NCI-H1105 treated with DMSO at 0.1 percent for 48 hours (cell line): ENCODE measurements around the gene NADSYN1.

Experiments used
- DNase-seq: peaks from one replicate; lab custom pipeline; 2025; lab: John Stamatoyannopoulos, UW

Gene NADSYN1

GRCh38 chr11:71433648-71434450 is 19.2 kb upstream of the NADSYN1 start:
- DNase-seq = no peak

- no peak for DNase-seq
Measured at GRCh38 chr11:71434576-71435130, 18.4 kb upstream of the NADSYN1 start.

DNA sequence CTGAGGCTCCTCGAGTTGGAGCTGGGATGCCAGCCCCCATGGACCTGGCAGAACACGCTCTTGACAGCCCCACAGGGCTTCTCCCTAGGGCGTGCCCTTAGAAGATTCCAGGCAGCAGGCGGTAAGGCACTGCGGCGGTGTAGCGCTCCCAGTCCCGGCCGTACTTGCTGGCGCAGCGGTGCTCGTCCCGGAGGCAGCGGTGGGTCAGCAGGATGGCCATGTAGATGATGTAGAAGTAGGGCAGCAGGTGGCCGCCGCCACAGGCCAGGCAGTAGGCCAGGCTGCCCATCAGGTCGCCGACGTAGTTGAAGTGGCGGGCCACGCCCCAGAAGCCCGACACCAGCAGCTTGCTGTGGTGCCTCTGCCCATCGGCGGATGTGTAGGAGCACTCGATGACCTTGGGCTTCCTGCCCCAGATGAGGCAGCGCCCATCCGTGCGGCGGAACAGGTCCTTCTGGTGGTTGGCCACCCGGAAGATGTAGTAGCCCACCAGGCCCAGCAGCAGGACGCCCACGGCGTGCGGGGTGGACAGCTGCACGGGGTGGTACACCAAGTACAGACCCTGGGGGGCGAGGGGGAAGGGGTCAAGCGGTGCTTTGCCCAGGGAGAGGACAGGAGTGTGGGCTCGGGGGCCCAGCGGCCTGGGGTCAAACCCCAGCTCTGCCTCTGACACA is 17.6 kb upstream of the NADSYN1 start:
- no peak for DNase-seq

- DNase-seq = no peak
Measured at GRCh38 chr11:71436861-71437260, 16.1 kb upstream of the NADSYN1 start.

- no peak for DNase-seq
Measured at GRCh38 chr11:71437399-71437798, 15.6 kb upstream of the NADSYN1 start.

- DNase-seq = no peak
Measured at GRCh38 chr11:71437879-71438278, 15.1 kb upstream of the NADSYN1 start.

- no peak for DNase-seq
Measured at GRCh38 chr11:71438650-71439049, 14.4 kb upstream of the NADSYN1 start.

DNA sequence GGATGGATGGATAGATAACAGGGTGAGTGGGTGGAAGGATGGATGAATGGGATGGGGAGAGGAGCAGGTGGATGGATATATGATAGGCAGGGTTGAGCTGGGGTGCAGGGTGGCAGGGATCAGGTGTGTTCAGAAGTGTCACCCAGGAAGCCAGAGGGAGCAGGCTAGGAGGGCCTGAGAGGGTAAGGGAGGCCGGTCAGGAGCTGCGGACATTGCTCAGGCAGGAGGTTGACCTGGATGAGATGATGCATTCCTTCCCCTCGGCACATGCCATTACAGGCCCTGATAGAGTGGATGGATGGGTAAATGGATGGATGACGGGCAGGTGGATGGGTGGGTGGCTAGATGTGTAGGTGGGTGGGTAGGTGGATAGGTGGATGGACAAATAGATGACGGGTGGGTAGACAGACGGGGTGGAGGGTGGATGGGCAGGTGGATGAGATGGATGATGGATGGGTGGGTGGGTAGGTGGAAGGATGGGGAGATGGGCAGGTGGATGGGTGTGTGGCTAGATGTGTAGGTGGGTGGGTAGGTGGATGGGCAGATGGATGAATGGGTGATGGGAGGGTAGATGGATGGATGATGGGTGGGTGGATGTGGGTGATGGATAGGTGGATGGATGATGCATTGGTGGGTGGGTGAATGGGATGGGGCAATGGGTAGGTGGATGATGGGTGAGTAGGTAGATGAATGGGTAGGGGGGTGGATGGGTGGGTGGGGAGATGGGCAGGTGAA is 12.8 kb upstream of the NADSYN1 start:
- no peak for DNase-seq

DNA sequence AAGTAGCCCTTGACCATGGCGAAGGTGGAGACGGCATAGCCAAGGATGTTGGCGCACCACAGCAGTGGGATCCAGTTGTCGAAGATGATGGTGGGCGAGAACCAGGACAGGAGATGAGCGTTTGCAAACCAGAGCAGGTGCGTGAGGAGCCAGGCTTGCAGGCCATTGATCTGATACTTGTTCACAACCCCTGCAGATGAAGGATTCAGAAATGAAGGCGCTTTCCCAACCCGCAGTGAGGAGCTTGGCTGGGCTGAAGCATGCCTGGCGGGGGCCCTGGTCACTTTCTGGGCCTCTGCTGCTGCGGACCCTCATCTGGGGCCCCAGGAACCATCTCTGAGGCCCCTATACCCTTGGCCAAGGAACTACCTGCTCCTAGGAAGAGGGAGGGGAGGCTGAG is 11.8 kb upstream of the NADSYN1 start:
- DNase-seq = no peak

DNA sequence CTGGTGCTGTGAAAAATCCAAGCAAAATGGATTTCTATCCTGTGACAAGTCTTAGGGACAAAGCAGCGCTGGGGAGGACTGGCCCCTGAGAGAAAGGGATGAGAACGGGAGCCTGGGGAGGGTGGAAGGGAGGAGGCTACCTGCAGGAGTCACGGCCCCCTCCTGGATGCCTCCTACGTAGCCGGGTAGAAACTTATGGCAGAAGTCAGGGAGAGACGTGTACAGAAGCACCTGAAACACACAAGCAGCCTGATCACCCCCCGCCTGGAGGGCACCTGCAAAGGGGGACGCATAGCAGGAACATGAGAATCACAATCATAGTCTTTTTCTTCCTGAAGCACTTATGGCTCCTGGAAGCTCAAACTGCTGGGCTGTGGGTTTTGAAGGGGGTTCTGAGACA is 10.9 kb upstream of the NADSYN1 start:
- no peak for DNase-seq

DNA sequence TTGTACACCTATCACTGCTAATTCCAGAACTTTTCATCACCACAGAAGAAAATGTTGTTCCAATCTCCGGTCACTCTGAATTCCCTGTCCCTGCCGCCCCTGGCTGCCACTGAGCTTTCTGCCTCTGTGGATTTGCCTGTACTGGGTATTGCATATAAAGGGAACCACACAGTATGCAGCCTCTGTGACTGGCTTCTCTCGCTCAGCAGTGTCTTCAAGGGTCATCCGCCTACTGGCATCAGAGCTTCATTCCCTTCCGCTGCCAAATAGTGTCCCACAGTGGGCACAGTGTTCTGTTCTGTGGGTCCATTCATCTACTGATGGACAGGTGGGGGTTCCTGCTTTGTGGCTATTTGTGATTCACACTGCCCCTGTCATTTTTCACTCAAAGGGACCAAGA is 10.1 kb upstream of the NADSYN1 start:
- no peak for DNase-seq

GRCh38 chr11:71443736-71444445 is 9.1 kb upstream of the NADSYN1 start:
- no peak for DNase-seq

GRCh38 chr11:71444811-71445210 is 8.2 kb upstream of the NADSYN1 start:
- DNase-seq = no peak

- DNase-seq = no peak
Measured at GRCh38 chr11:71446150-71446549, 6.9 kb upstream of the NADSYN1 start.

- DNase-seq = no peak
Measured at GRCh38 chr11:71446942-71447688, 5.9 kb upstream of the NADSYN1 start.

GRCh38 chr11:71447791-71448256 is 5.2 kb upstream of the NADSYN1 start:
- DNase-seq = peak; percentile 76

DNA sequence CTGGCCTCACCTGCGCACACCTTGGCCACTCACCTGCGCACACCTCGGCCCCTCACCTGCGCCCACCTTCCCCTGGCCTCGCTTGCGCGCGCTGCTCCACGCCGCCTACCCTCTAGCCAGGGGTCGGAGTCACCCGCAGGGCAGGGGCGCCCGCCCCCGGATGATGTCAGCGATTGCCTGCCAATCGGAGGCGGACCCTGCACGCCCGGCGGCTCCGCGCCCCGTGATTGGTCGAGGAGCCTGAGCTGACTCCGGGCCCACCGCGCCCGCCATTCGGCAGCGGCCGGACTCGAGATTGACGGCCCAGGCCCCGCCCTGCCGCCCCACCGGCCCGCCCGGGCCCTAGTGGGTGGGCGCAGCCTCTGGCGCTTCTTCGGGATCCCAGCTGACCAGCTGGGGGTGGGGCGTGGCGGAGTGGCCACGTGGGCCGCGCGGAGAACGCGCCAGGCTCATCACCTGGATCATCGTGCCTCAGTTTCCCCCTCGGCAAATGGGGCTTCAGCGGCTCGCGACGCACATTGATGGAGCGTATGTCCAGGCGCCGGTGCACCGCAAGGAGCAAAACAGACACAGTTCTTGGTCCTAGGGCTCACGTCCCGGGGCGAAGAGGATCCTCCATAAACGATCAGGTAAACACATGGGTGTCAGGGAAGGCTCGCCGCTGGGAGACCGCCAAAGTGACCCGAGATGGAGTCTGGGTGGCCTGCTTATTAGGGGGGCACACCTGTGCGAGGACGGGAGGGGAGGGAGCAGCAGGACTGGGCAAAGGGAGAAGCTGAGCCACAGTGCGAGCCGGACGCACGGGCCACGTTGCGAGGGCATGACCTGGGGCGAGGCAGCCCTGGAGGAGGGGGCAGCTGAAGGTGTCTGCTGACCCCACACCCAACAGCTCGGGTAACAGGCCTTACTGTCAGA is 4.5 kb upstream of the NADSYN1 start, which contains the start of gene DHCR7:
Gene DHCR7 (minus strand): TSS at position 137 of the 915 bp plus-strand sequence. CDS start 3,441 bp downstream, outside the sequence.
- peak; percentile 96 for DNase-seq

GRCh38 chr11:71449596-71449995 is 3.4 kb upstream of the NADSYN1 start:
- DNase-seq = no peak

GRCh38 chr11:71450507-71450906 is 2.5 kb upstream of the NADSYN1 start:
- DNase-seq = no peak

DNA sequence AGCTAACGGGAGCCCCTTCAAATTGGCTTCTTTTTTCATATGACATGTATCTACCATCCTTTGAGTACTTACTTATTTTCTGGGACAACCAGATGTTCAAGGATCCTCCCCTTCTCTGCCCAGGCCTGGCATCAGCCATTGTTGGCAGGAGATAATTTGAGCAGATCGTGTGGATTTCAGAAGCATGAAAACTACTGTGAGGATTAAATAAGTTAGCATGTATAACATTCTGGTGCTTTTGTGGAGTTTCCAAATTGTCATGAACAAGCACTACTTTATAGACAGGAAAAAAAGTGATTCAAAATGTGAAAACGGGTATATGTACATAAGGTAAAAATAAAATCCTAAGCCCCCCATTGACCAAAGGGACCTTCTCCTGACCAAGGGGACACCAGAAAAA is 2.1 kb upstream of the NADSYN1 start:
- no peak for DNase-seq
